Uterus (tissue), 2 donors: ENCODE results near the gene DPP6.

Experiments
- POLR2A ChIP-seq, 2 donors: fragments of 450-650 bp; IDR thresholded peaks; one replicate each; pipeline ENCODE4 v1.6.1; 2016; ENCODE audit warnings: antibody characterized with exemption in 2 of 2, mild to moderate bottlenecking in 1 of 2, moderate library complexity in 1 of 2
- TF ChIP-seq, protein P1 (sequence below), 4 experiments: fragments of 200-600 bp in 2 of 4; fragments of 450-650 bp in 2 of 4; sonication (generic) in 2 of 4; IDR thresholded peaks; one replicate each; pipeline ENCODE4 v1.5.1; 2016 to 2019; ENCODE audit warnings: antibody characterized with exemption in 4 of 4, mild to moderate bottlenecking in 2 of 4, moderate library complexity in 1 of 4

DNA sequence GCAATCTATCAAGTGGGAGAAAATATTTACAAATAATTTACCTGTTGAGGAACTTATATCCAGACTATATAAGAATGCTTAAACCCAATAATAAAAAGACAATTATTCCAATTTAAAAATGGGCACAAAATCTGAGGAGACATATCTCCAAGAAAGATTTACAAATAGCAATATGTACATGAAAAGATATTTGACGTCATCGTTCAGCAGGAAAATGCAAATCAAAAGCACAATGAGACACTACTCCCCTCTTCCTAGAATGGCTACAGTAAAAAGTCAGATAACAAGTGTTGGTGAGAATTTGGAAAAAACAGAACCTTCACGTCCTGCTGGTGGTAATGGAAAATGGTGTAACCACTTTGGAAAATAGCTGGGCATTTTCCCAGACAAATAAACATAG lies 457.0 kb downstream of the DPP6 start:
- TF ChIP-seq, protein P1, sequence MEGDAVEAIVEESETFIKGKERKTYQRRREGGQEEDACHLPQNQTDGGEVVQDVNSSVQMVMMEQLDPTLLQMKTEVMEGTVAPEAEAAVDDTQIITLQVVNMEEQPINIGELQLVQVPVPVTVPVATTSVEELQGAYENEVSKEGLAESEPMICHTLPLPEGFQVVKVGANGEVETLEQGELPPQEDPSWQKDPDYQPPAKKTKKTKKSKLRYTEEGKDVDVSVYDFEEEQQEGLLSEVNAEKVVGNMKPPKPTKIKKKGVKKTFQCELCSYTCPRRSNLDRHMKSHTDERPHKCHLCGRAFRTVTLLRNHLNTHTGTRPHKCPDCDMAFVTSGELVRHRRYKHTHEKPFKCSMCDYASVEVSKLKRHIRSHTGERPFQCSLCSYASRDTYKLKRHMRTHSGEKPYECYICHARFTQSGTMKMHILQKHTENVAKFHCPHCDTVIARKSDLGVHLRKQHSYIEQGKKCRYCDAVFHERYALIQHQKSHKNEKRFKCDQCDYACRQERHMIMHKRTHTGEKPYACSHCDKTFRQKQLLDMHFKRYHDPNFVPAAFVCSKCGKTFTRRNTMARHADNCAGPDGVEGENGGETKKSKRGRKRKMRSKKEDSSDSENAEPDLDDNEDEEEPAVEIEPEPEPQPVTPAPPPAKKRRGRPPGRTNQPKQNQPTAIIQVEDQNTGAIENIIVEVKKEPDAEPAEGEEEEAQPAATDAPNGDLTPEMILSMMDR (IDR thresholded peaks at IDR 0.05) = no peak
- no peak for TF ChIP-seq POLR2A (IDR thresholded peaks at IDR 0.05)
